ENCODE results near the gene DEK. TPM values are rescaled to one million over a fixed set of nuclear protein-coding genes. Genes with fewer than 3 reads are reported as not detected.
A peak's percentile ranks its signal among the peaks of the same experiment; 100 is the strongest.
"Not testable (repeated sequence)": the region's sequence is repeated elsewhere in the genome, so short reads cannot be mapped to it uniquely, and the experiment has no call there.

The DEK gene
- total and polyA plus RNA-seq, 7 experiments from 2014 or later = 41.6 to 174 (median 61.1) TPM

GRCh38 chr6:18226451-18227105, 37.8 kb downstream of the DEK start:
- DNase-seq; H3K4me3 Mint-ChIP-seq; H3K4me3 ChIP-seq (ENCODE audit: low read length); ATAC-seq; CTCF ChIA-PET; POLR2A ChIA-PET; intact Hi-C loops (cut with micrococcal nuclease); H3K27ac ChIP-seq (ENCODE audit: low read depth, low read length); H3K27me3 Mint-ChIP-seq; H3K9me3 ChIP-seq (ENCODE audit: control insufficient read depth in 2 of 3, low read length in 3 of 3); H3K4me1 ChIP-seq (ENCODE audit: control insufficient read depth in 2 of 2, insufficient read depth in 2 of 2, low read length in 2 of 2); H3K27me3 ChIP-seq (ENCODE audit: control insufficient read depth in 2 of 2, insufficient read depth in 2 of 2, low read length in 2 of 2): not testable (repeated sequence)
- H3K36me3 ChIP-seq (ENCODE audit: control insufficient read depth in 2 of 3, insufficient read depth in 3 of 3, low read length in 3 of 3) = peaks cover 3 to 36% (median 11%) of the 10 kb centered on the region in 3 experiments
- Mint-ChIP-seq H3K36me3 (peaks cover 32 to 71% (median 46%) of the 10 kb centered on the region in 5 donors), H3K4me1 (peaks cover 0 to 17% (median 6%) of the 10 kb centered on the region in 7 donors), H3K27ac (peak overlapping the region in 3 of 9 donors; percentile 18 to 49 (median 43)), H3K9me3 (peaks cover 0 to 24% (median 16%) of the 10 kb centered on the region in 11 donors)

GRCh38 chr6:18221288-18221615, 43.1 kb downstream of the DEK start:
- H3K4me3 ChIP-seq (ENCODE audit: low read length) = no peak overlapping the region
- H3K4me1 ChIP-seq (ENCODE audit: control insufficient read depth in 2 of 2, insufficient read depth in 2 of 2, low read length in 2 of 2) = no peaks in the 10 kb centered on the region
- intact Hi-C loops (cut with micrococcal nuclease) = loop anchor here in 1 of 2 donors (5.0 kb wide), 1 partner anchor 64 kb away; the partner anchor contains the start of genes KDM1B and TPMT
- DNase-seq (no peak), ATAC-seq (no peak)
- Mint-ChIP-seq H3K4me3 (no peak overlapping the region), H3K27me3 (no peaks in the 10 kb centered on the region), H3K9me3 (peaks cover 0 to 3% (median 0%) of the 10 kb centered on the region in 11 donors), H3K27ac (peak overlapping the region in 6 of 9 donors; percentile 3 to 70 (median 50)), H3K36me3 (peaks cover 9 to 68% (median 38%) of the 10 kb centered on the region in 5 donors), H3K4me1 (no peaks in the 10 kb centered on the region)
- ChIA-PET CTCF (no interaction called here), POLR2A (no interaction called here)
- H3K27ac ChIP-seq (ENCODE audit: low read depth, low read length) = no peak overlapping the region
- H3K27me3 ChIP-seq (ENCODE audit: control insufficient read depth in 2 of 2, insufficient read depth in 2 of 2, low read length in 2 of 2) = no peaks in the 10 kb centered on the region
- H3K9me3 ChIP-seq (ENCODE audit: control insufficient read depth in 2 of 3, low read length in 3 of 3) = no peaks in the 10 kb centered on the region
- H3K36me3 ChIP-seq (ENCODE audit: control insufficient read depth in 2 of 3, insufficient read depth in 3 of 3, low read length in 3 of 3) = peaks cover 3 to 48% (median 9%) of the 10 kb centered on the region in 3 experiments

- Mint-ChIP-seq H3K27ac (peak overlapping the region in 5 of 9 donors; percentile 4 to 69 (median 39)), H3K27me3 (no peaks in the 10 kb centered on the region), H3K36me3 (peaks cover 9 to 69% (median 37%) of the 10 kb centered on the region in 5 donors), H3K4me1 (peaks cover 0 to 5% (median 0%) of the 10 kb centered on the region in 7 donors), H3K9me3 (peaks cover 0 to 3% (median 0%) of the 10 kb centered on the region in 11 donors), H3K4me3 (no peak overlapping the region)
- CTCF ChIA-PET = no interaction called here
- H3K4me1 ChIP-seq (ENCODE audit: control insufficient read depth in 2 of 2, insufficient read depth in 2 of 2, low read length in 2 of 2) = no peaks in the 10 kb centered on the region
- H3K36me3 ChIP-seq (ENCODE audit: control insufficient read depth in 2 of 3, insufficient read depth in 3 of 3, low read length in 3 of 3) = peaks cover 2 to 38% (median 6%) of the 10 kb centered on the region in 3 experiments
- H3K4me3 ChIP-seq (ENCODE audit: low read length) = no peak overlapping the region
- no peaks in the 10 kb centered on the region for H3K27me3 ChIP-seq (ENCODE audit: control insufficient read depth in 2 of 2, insufficient read depth in 2 of 2, low read length in 2 of 2)
- H3K27ac ChIP-seq (ENCODE audit: low read depth, low read length) = no peak overlapping the region
- no peaks in the 10 kb centered on the region for H3K9me3 ChIP-seq (ENCODE audit: control insufficient read depth in 2 of 3, low read length in 3 of 3)
- intact Hi-C loops (cut with micrococcal nuclease) = loop anchor here in 1 of 2 donors (10.0 kb wide), 1 partner anchor 45 kb away; the partner anchor contains the start of gene DEK
- ATAC-seq (no peak), DNase-seq (no peak)
- POLR2A ChIA-PET = no interaction called here
Measured at GRCh38 chr6:18219591-18219990, 44.7 kb downstream of the DEK start.

- no peaks in the 10 kb centered on the region for H3K9me3 ChIP-seq (ENCODE audit: control insufficient read depth in 2 of 3, low read length in 3 of 3)
- DNase-seq (no peak), ATAC-seq (no peak)
- POLR2A ChIA-PET = no interaction called here
- Mint-ChIP-seq H3K27me3 (no peaks in the 10 kb centered on the region), H3K4me1 (peaks cover 0 to 10% (median 0%) of the 10 kb centered on the region in 7 donors), H3K9me3 (peaks cover 0 to 3% (median 0%) of the 10 kb centered on the region in 11 donors), H3K4me3 (no peak overlapping the region), H3K27ac (peak overlapping the region in 1 of 9 donors; percentile 68), H3K36me3 (peaks cover 9 to 78% (median 46%) of the 10 kb centered on the region in 5 donors)
- no peak overlapping the region for H3K27ac ChIP-seq (ENCODE audit: low read depth, low read length)
- CTCF ChIA-PET = no interaction called here
- H3K4me1 ChIP-seq (ENCODE audit: control insufficient read depth in 2 of 2, insufficient read depth in 2 of 2, low read length in 2 of 2) = no peaks in the 10 kb centered on the region
- H3K27me3 ChIP-seq (ENCODE audit: control insufficient read depth in 2 of 2, insufficient read depth in 2 of 2, low read length in 2 of 2) = no peaks in the 10 kb centered on the region
- H3K36me3 ChIP-seq (ENCODE audit: control insufficient read depth in 2 of 3, insufficient read depth in 3 of 3, low read length in 3 of 3) = peaks cover 0 to 40% (median 6%) of the 10 kb centered on the region in 3 experiments
- intact Hi-C loops (cut with micrococcal nuclease) = loop anchor here in 1 of 2 donors (10.0 kb wide), 1 partner anchor 47 kb away; the partner anchor contains the start of gene DEK
- H3K4me3 ChIP-seq (ENCODE audit: low read length) = no peak overlapping the region
Measured at GRCh38 chr6:18218233-18218632, 46.1 kb downstream of the DEK start.

- Mint-ChIP-seq H3K27ac (peak overlapping the region in 1 of 9 donors; percentile 38), H3K27me3 (no peaks in the 10 kb centered on the region), H3K4me1 (peaks cover 0 to 12% (median 2%) of the 10 kb centered on the region in 7 donors), H3K36me3 (peaks cover 9 to 76% (median 49%) of the 10 kb centered on the region in 5 donors), H3K9me3 (peaks cover 0 to 2% (median 0%) of the 10 kb centered on the region in 11 donors), H3K4me3 (no peak overlapping the region)
- H3K9me3 ChIP-seq (ENCODE audit: control insufficient read depth in 2 of 3, low read length in 3 of 3) = no peaks in the 10 kb centered on the region
- ChIA-PET POLR2A (no interaction called here), CTCF (no interaction called here)
- no peak overlapping the region for H3K27ac ChIP-seq (ENCODE audit: low read depth, low read length)
- ATAC-seq (no peak), DNase-seq (no peak)
- H3K36me3 ChIP-seq (ENCODE audit: control insufficient read depth in 2 of 3, insufficient read depth in 3 of 3, low read length in 3 of 3) = peaks cover 0 to 42% (median 2%) of the 10 kb centered on the region in 3 experiments
- intact Hi-C loops (cut with micrococcal nuclease) = loop anchor here in 1 of 2 donors (10.0 kb wide), 1 partner anchor 48 kb away; the partner anchor contains the start of gene DEK
- H3K4me3 ChIP-seq (ENCODE audit: low read length) = no peak overlapping the region
- no peaks in the 10 kb centered on the region for H3K27me3 ChIP-seq (ENCODE audit: control insufficient read depth in 2 of 2, insufficient read depth in 2 of 2, low read length in 2 of 2)
- no peaks in the 10 kb centered on the region for H3K4me1 ChIP-seq (ENCODE audit: control insufficient read depth in 2 of 2, insufficient read depth in 2 of 2, low read length in 2 of 2)
Measured at GRCh38 chr6:18216411-18216810, 47.9 kb downstream of the DEK start.

GRCh38 chr6:18215436-18215835, 48.9 kb downstream of the DEK start:
- H3K4me1 ChIP-seq (ENCODE audit: control insufficient read depth in 2 of 2, insufficient read depth in 2 of 2, low read length in 2 of 2) = no peaks in the 10 kb centered on the region
- Mint-ChIP-seq H3K9me3 (peaks cover 0 to 2% (median 0%) of the 10 kb centered on the region in 11 donors), H3K27me3 (no peaks in the 10 kb centered on the region), H3K4me3 (no peak overlapping the region), H3K4me1 (peaks cover 0 to 16% (median 4%) of the 10 kb centered on the region in 7 donors), H3K27ac (peak overlapping the region in 7 of 9 donors; percentile 15 to 65 (median 47)), H3K36me3 (peaks cover 9 to 70% (median 45%) of the 10 kb centered on the region in 5 donors)
- ChIA-PET CTCF (no interaction called here), POLR2A (no interaction called here)
- intact Hi-C loops (cut with micrococcal nuclease) = loop anchor here in 1 of 2 donors (10.0 kb wide), 1 partner anchor 49 kb away; the partner anchor contains the start of gene DEK
- ATAC-seq (peak; percentile 61), DNase-seq (no peak)
- H3K27ac ChIP-seq (ENCODE audit: low read depth, low read length) = no peak overlapping the region
- no peaks in the 10 kb centered on the region for H3K9me3 ChIP-seq (ENCODE audit: control insufficient read depth in 2 of 3, low read length in 3 of 3)
- no peaks in the 10 kb centered on the region for H3K27me3 ChIP-seq (ENCODE audit: control insufficient read depth in 2 of 2, insufficient read depth in 2 of 2, low read length in 2 of 2)
- H3K36me3 ChIP-seq (ENCODE audit: control insufficient read depth in 2 of 3, insufficient read depth in 3 of 3, low read length in 3 of 3) = peaks cover 0 to 37% (median 2%) of the 10 kb centered on the region in 3 experiments
- no peak overlapping the region for H3K4me3 ChIP-seq (ENCODE audit: low read length)

All from naive thymus-derived CD4-positive, alpha-beta T cell (primary cell).